ENCODE measurements around the gene NIPBL. TPM values are rescaled to one million over a fixed set of nuclear protein-coding genes. Genes with fewer than 3 reads are reported as not detected.

Gene NIPBL
- total RNA-seq, 2 donors from 2014 or later = 43.2 to 53.6 TPM

DNA sequence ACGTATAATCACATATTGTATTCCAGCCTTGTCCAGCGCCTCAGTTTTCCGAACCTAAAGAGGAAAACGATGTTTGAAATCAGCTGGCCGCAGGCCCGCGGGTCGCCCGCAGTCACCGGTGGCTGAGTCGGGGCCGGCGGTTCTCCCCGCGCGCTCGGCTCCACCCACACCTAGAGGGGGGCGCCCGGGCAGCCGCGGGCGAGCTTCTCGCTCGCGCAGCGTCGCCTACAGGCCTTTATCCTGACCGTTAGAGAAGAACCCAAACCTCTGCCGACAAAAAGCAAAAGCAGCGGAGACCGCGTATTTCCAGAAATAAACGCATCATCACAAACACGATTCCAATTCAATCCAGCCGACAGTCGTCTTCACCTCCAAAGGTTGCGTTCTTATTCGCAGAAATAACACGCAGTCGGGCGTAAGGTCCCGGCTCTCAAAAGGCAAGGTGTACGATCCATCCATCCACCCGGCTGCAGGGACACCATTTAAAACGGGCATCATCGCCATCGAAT, 725 bp upstream of the NIPBL start:
- DNase-seq (ENCODE audit: low spot score) = peak; percentile 78

DNA sequence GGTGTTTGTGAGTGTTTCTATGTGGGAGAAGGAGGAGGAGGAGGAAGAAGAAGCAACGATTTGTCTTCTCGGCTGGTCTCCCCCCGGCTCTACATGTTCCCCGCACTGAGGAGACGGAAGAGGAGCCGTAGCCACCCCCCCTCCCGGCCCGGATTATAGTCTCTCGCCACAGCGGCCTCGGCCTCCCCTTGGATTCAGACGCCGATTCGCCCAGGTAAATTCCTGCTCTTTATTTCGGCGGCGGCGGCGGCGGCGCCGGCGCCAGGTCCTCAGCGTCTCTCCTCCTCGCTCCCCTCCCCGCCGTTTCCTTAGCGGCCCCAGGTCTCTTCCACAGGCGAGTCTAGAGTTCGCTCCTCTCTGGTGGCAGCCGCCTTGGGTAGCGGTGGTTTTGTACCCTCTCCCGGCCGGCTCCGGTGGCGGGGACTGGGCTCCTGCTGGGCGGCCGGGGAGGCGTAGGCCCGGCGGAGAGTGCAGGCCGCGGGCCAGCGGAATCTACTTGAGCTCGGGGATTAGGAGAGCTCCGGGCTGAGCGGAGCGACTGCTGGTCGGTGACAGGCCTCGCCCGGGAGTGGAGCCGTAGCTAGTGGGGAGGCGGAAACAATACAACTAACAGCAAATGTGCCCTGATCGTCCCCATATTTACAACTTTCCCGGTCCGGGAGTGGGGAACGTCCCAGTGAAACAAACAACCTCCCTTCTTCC, 547 bp downstream of the NIPBL start:
- intact Hi-C loops (cut with DNase I) = loop anchor here (5.0 to 10.0 kb wide), 3 partner anchors 68 to 135 kb away; no protein-coding TSS in a partner anchor
- peak; percentile 59 for DNase-seq (ENCODE audit: low spot score)

More for the DNA sequence above, 725 bp upstream of the NIPBL start:
- no peaks in the 10 kb centered on the region for H3K4me1 ChIP-seq (replicated peaks)
- H3K27me3 ChIP-seq (replicated peaks; ENCODE audit: insufficient read depth) = no peaks in the 10 kb centered on the region
- no peaks in the 10 kb centered on the region for H3K36me3 ChIP-seq
- TF ChIP-seq POLR2A (IDR thresholded peaks at IDR 0.05) (peak; percentile 19), POLR2AphosphoS5 (IDR thresholded peaks at IDR 0.05) (peak; percentile 50)
- TF ChIP-seq, protein P1, sequence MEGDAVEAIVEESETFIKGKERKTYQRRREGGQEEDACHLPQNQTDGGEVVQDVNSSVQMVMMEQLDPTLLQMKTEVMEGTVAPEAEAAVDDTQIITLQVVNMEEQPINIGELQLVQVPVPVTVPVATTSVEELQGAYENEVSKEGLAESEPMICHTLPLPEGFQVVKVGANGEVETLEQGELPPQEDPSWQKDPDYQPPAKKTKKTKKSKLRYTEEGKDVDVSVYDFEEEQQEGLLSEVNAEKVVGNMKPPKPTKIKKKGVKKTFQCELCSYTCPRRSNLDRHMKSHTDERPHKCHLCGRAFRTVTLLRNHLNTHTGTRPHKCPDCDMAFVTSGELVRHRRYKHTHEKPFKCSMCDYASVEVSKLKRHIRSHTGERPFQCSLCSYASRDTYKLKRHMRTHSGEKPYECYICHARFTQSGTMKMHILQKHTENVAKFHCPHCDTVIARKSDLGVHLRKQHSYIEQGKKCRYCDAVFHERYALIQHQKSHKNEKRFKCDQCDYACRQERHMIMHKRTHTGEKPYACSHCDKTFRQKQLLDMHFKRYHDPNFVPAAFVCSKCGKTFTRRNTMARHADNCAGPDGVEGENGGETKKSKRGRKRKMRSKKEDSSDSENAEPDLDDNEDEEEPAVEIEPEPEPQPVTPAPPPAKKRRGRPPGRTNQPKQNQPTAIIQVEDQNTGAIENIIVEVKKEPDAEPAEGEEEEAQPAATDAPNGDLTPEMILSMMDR (IDR thresholded peaks at IDR 0.05) = peak; percentile 34 to 67 (median 52)
- intact Hi-C loops (cut with DNase I) = loop anchor here (5.0 to 10.0 kb wide), 3 partner anchors 69 to 134 kb away; no protein-coding TSS in a partner anchor
- no peaks in the 10 kb centered on the region for H3K9me3 ChIP-seq
- under 1% methylated on average over 47 of the region's 47 CpGs for WGBS
- H3K27ac ChIP-seq = peak overlapping the region; percentile 91 to 98
- peak overlapping the region; percentile 86 to 95 for H3K4me3 ChIP-seq

DNA sequence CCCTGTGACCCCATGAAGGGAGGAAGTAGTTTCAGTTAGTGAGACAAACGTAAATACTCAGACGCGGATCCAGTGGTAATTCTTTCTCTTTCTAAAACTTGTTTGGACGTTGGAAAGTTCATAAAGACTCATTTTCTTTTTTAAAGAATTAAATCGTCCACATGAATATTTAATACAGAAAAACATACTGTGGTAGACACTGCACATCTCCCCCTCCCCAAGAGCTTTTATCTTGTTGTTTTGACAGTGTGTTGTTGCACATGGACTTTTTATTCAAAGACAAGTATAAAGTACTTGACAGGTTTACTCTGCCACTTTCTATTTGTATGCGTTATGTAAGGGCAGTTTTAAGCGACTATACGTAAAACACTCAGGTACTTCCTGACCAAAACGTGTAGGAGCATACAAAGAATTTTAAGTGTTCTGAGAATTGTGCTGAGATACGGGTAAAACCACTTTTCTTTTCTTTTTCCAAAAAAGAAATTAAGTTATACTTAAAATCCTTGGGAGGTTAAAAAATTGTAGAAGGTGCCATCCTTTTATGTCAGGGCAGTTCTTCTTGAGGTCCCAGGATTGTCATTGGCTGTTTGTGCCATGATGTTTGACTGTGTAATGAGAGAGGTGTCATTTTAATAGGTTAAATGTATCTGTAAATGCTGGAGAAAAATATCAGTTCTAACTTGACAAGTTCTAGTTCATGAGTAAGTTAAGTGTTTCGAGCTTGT, 1.3 kb downstream of the NIPBL start:
- Histone ChIP-seq H3K36me3 (no peaks in the 10 kb centered on the region), H3K27me3 (replicated peaks; ENCODE audit: insufficient read depth) (no peaks in the 10 kb centered on the region), H3K4me3 (peak overlapping the region; percentile 86 to 95), H3K9me3 (no peaks in the 10 kb centered on the region), H3K27ac (peak overlapping the region; percentile 91 to 98), H3K4me1 (replicated peaks) (no peaks in the 10 kb centered on the region)
- intact Hi-C loops (cut with DNase I) = loop anchor here (5.0 to 10.0 kb wide), 3 partner anchors 67 to 136 kb away; no protein-coding TSS in a partner anchor
- TF ChIP-seq, protein P1 (IDR thresholded peaks at IDR 0.05) = no peak
- TF ChIP-seq POLR2A (IDR thresholded peaks at IDR 0.05) = no peak
- TF ChIP-seq POLR2AphosphoS5 (IDR thresholded peaks at IDR 0.05) = no peak
- DNase-seq (ENCODE audit: low spot score) = no peak
- WGBS = under 1% methylated on average over 11 of the region's 11 CpGs

More for the DNA sequence above, 547 bp downstream of the NIPBL start:
- peak overlapping the region; percentile 86 to 95 for H3K4me3 ChIP-seq
- H3K4me1 ChIP-seq (replicated peaks) = no peaks in the 10 kb centered on the region
- no peaks in the 10 kb centered on the region for H3K27me3 ChIP-seq (replicated peaks; ENCODE audit: insufficient read depth)
- H3K36me3 ChIP-seq = no peaks in the 10 kb centered on the region
- under 1% methylated on average over 55 of the region's 57 CpGs for WGBS
- TF ChIP-seq, protein P1 (IDR thresholded peaks at IDR 0.05) = peak in 1 of 4 experiments; percentile 26
- no peak for TF ChIP-seq POLR2AphosphoS5 (IDR thresholded peaks at IDR 0.05)
- H3K9me3 ChIP-seq = no peaks in the 10 kb centered on the region
- H3K27ac ChIP-seq = peak overlapping the region; percentile 91 to 98

DNA sequence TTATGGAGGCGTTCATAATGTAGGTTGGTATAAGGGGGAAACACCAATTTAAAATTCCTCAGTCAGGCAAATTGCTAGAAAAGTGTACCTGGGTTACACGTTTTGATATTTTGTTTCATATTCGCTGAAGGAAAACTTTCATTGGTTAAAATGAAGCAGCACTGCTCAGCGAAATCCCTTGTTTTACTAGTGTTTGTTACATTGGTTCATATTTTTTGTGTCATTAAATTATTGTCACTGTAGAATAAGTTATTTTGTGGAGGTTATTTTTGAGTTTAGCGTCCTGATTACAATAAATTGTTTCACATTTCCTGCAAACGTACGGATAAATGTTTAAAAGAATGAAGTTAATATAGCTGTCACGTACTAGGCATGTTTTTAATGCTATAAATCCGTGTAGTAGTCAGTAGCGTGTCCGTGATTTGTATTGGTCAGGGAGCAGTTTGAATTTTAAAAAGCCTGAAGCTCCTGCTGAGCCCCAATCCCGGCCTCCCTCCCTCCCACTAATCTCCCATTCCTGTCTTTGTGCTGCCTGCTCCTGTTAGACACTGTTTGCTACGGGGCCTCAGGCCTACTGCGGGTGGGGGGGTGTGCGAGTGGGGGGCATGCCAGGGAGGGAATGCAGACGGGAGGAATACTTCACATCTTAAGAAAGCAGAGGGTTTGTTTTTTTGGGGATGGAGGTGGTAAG, 2.0 kb downstream of the NIPBL start:
- Histone ChIP-seq H3K27ac (peak overlapping the region; percentile 91 to 98), H3K36me3 (no peaks in the 10 kb centered on the region), H3K4me3 (peak overlapping the region; percentile 86 to 95), H3K4me1 (replicated peaks) (no peaks in the 10 kb centered on the region), H3K27me3 (replicated peaks; ENCODE audit: insufficient read depth) (no peaks in the 10 kb centered on the region), H3K9me3 (no peaks in the 10 kb centered on the region)
- WGBS = 0% methylated on average over 16 of the region's 16 CpGs
- intact Hi-C loops (cut with DNase I) = loop anchor here (5.0 to 10.0 kb wide), 3 partner anchors 66 to 136 kb away; no protein-coding TSS in a partner anchor
- TF ChIP-seq POLR2A (IDR thresholded peaks at IDR 0.05) = no peak
- peak; percentile 33 for DNase-seq (ENCODE audit: low spot score)
